SK-N-SH (cell line): ENCODE results near the gene MPST. TPM values are rescaled to one million over a fixed set of nuclear protein-coding genes. Genes with fewer than 3 reads are reported as not detected.
A peak's percentile ranks its signal among the peaks of the same experiment; 100 is the strongest.

Experiments
- CTCF ChIA-PET: fragments of 300-600, 350-600 bp; formaldehyde crosslinking; extraction: SDS; loops from one replicate; lab custom pipeline; 2021; lab: Yijun Ruan, JAX
- POLR2A ChIA-PET: fragments of 350-600 bp; sonication (Branson Sonifier 250); formaldehyde crosslinking; extraction: SDS; loops from one replicate; lab custom pipeline; 2020; ENCODE audit warnings: antibody characterized with exemption, inconsistent platforms; lab: Yijun Ruan, JAX
- DNase-seq: peaks from one replicate; pipeline ENCODE4 v3.0.0; 2012
- H2AFZ ChIP-seq: fragments of 200-600 bp; sonication (generic); 2 replicates; pipeline ENCODE4 v1.8.1; 2016; ENCODE audit warnings: antibody characterized with exemption, mild to moderate bottlenecking, low read depth
- H3F3A ChIP-seq: fragments of 200-600 bp; sonication (generic); replicated peaks from 2 replicates; pipeline ENCODE3; 2016; ENCODE audit warnings: antibody characterized with exemption, mild to moderate bottlenecking; ENCODE audit not compliant: insufficient read depth
- H3K27ac ChIP-seq, 2 experiments: fragments of 200-500 bp in 1 of 2; fragments of 200-600 bp in 1 of 2; sonication (Bioruptor generic) in 1 of 2; sonication (generic), shearing (Covaris generic) in 1 of 2; 2 replicates each; pipeline versions ENCODE4 v1.5.1 to v1.6.1; 2014 to 2016; ENCODE audit warnings: low read depth in 2 of 2, inconsistent platforms in 1 of 2, low read length in 1 of 2, mild to moderate bottlenecking in 1 of 2, mixed read lengths in 1 of 2
- H3K27me3 ChIP-seq: fragments of 200-600 bp; sonication (generic), shearing (Covaris generic); 2 replicates; pipeline ENCODE4 v1.6.1; 2016; ENCODE audit warnings: mixed run types; ENCODE audit not compliant: insufficient read depth
- H3K36me3 ChIP-seq, 2 experiments: fragments of 200-500 bp in 1 of 2; fragments of 200-600 bp in 1 of 2; sonication (Bioruptor generic) in 1 of 2; sonication (generic) in 1 of 2; replicated peaks in 1 of 2; 2 replicates each; pipeline versions ENCODE3 to v1.5.1; 2014 to 2016; ENCODE audit warnings: low read length in 1 of 2, mild to moderate bottlenecking in 1 of 2; ENCODE audit not compliant: insufficient read depth in 2 of 2, control insufficient read depth in 1 of 2
- H3K4me1 ChIP-seq, 2 experiments: fragments of 200-500 bp in 1 of 2; fragments of 200-600 bp in 1 of 2; sonication (Bioruptor generic) in 1 of 2; sonication (generic), shearing (Covaris generic) in 1 of 2; 2 replicates each; pipeline versions ENCODE4 v1.5.1 to v1.6.1; 2014 to 2016; ENCODE audit warnings: low read depth in 1 of 2, low read length in 1 of 2, mixed run types in 1 of 2; ENCODE audit not compliant: insufficient read depth in 2 of 2, control insufficient read depth in 1 of 2
- H3K4me2 ChIP-seq: fragments of 200-600 bp; sonication (generic), shearing (Covaris generic); 2 replicates; pipeline ENCODE4 v1.6.1; 2017; ENCODE audit warnings: mixed run types
- H3K4me3 ChIP-seq, 2 experiments: fragments of 200-500 bp in 1 of 2; fragments of 200-600 bp in 1 of 2; sonication (Bioruptor generic) in 1 of 2; sonication (generic), shearing (Covaris generic) in 1 of 2; 2 replicates each; pipeline versions ENCODE4 v1.5.1 to v1.8.1; 2014 to 2016; ENCODE audit warnings: low read depth in 2 of 2, inconsistent platforms in 1 of 2, low read length in 1 of 2, mild to moderate bottlenecking in 1 of 2, mixed read lengths in 1 of 2, moderate library complexity in 1 of 2
- H3K79me2 ChIP-seq: fragments of 200-600 bp; sonication (generic); 2 replicates; pipeline ENCODE4 v1.8.1; 2017; ENCODE audit warnings: mild to moderate bottlenecking; ENCODE audit not compliant: insufficient read depth
- H3K9ac ChIP-seq: fragments of 200-600 bp; sonication (generic); 2 replicates; pipeline ENCODE4 v1.6.1; 2017; ENCODE audit warnings: mixed run types
- H3K9me2 ChIP-seq: fragments of 200-600 bp; sonication (generic); 2 replicates; pipeline ENCODE4 v1.6.1; 2017; ENCODE audit warnings: mixed run types
- H3K9me3 ChIP-seq: fragments of 200-600 bp; sonication (generic); 2 replicates; pipeline ENCODE4 v1.6.1; 2017; ENCODE audit warnings: mixed run types, mild to moderate bottlenecking, moderate library complexity
- H4K20me1 ChIP-seq: fragments of 200-600 bp; sonication (generic); 2 replicates; pipeline ENCODE4 v1.6.1; 2017; ENCODE audit warnings: mild to moderate bottlenecking, mixed run types; ENCODE audit not compliant: insufficient read depth
- FOSL2 ChIP-seq: IDR thresholded peaks from 2 replicates; pipeline ENCODE4 v1.4.0; 2012; ENCODE audit warnings: low read depth, mild to moderate bottlenecking, moderate library complexity, borderline replicate concordance
- GATA2 ChIP-seq: sonication (generic); formaldehyde crosslinking; IDR thresholded peaks from 2 replicates; pipeline ENCODE4 v1.5.0; 2020; ENCODE audit warnings: mild to moderate bottlenecking, missing genetic modification reagents
- IRF3 ChIP-seq: fragments of 150-350 bp; IDR thresholded peaks from 2 replicates; pipeline ENCODE4 v1.6.1; 2016; ENCODE audit warnings: mild to moderate bottlenecking, low read depth, low read length
- JUND ChIP-seq: IDR thresholded peaks from 2 replicates; pipeline ENCODE4 v1.4.0; 2012
- MEF2A ChIP-seq: IDR thresholded peaks from 2 replicates; pipeline ENCODE4 v1.4.0; 2012; ENCODE audit warnings: low read depth, borderline replicate concordance
- TAF1 ChIP-seq: IDR thresholded peaks from 2 replicates; pipeline ENCODE4 v1.6.1; 2012; ENCODE audit warnings: low read depth, mild to moderate bottlenecking, low read length, moderate library complexity, borderline replicate concordance
- TEAD4 ChIP-seq: IDR thresholded peaks from 2 replicates; pipeline ENCODE4 v1.4.0; 2012; ENCODE audit warnings: mild to moderate bottlenecking, borderline replicate concordance; ENCODE audit not compliant: insufficient read depth
- YY1 ChIP-seq: IDR thresholded peaks from 2 replicates; pipeline ENCODE4 v1.4.0; 2012; ENCODE audit warnings: low read depth, mild to moderate bottlenecking
- whole genome bisulfite sequencing: methylation state at CpG from one replicate; pipeline ENCODE4 v1.1.6; 2017; ENCODE audit warnings: low lambda C conversion rate; 5-methylcytosine and 5-hydroxymethylcytosine counted together
- polyA plus RNA-seq, 3 experiments: library from polyadenylated mRNA; depleted of rRNA; stranded (reverse); fragments of >200 nt; gene quantifications; 2 replicates each; pipeline ENCODE4 v1.2.3, GENCODE V29; 2012
- TF ChIP-seq, protein P1 (sequence below): IDR thresholded peaks from 2 replicates; pipeline ENCODE4 v1.4.0; 2012; ENCODE audit warnings: low read depth, borderline replicate concordance
- TF ChIP-seq, protein P2 (sequence below): IDR thresholded peaks from 2 replicates; pipeline ENCODE4 v1.4.0; 2012; ENCODE audit warnings: low read depth, borderline replicate concordance

The MPST gene
- polyA plus RNA-seq, 1 of the 3 experiments (the other 2 are of a cell fraction), result 60.4 TPM

GRCh38 chr22:37052386-37053309 lies 33.1 kb downstream of the MPST start:
- ChIA-PET CTCF (interaction anchor here (1.0 to 1.6 kb wide), 2 partner anchors 9 to 145 kb away, joined by 3 to 5 read pairs; no protein-coding TSS in a partner anchor), POLR2A (interaction anchor here (0.8 to 1.5 kb wide), 4 partner anchors 10 to 277 kb away, joined by 3 to 4 read pairs (median 3); partner anchors contain the start of gene IFT27)
- DNase-seq, result no peak
- WGBS, result 64% methylated on average over 24 of the region's 25 CpGs
- Histone ChIP-seq H3K4me3 (peak overlapping the region; percentile 84 to 88), H3F3A (no peaks in the 10 kb centered on the region), H3K36me3 (peaks cover 0 to 34% of the 10 kb centered on the region in 2 experiments), H3K79me2 (peaks cover 16% of the 10 kb centered on the region; the same call in 1 of the 2 replicates), H3K27me3 (no peaks in the 10 kb centered on the region), H3K4me2 (peak overlapping the region; percentile 95), H3K27ac (peak overlapping the region in 1 of 2 experiments; percentile 49; a peak in 1 of 4 replicates), H3K4me1 (peaks cover 0 to 10% of the 10 kb centered on the region in 2 experiments; a peak in 1 of 4 replicates), H3K9me3 (no peaks in the 10 kb centered on the region), H3K9me2 (no peaks in the 10 kb centered on the region), H4K20me1 (no peaks in the 10 kb centered on the region), H2AFZ (no peak overlapping the region; the same call in 1 of the 2 replicates), H3K9ac (peak overlapping the region; percentile 79)
- TF ChIP-seq GATA2 (CRISPR knock-in tag) (no peak), IRF3 (no peak), FOSL2 (no peak), TEAD4 (no peak), JUND (no peak), MEF2A (no peak), YY1 (no peak), TAF1 (no peak)
- TF ChIP-seq, protein P1, sequence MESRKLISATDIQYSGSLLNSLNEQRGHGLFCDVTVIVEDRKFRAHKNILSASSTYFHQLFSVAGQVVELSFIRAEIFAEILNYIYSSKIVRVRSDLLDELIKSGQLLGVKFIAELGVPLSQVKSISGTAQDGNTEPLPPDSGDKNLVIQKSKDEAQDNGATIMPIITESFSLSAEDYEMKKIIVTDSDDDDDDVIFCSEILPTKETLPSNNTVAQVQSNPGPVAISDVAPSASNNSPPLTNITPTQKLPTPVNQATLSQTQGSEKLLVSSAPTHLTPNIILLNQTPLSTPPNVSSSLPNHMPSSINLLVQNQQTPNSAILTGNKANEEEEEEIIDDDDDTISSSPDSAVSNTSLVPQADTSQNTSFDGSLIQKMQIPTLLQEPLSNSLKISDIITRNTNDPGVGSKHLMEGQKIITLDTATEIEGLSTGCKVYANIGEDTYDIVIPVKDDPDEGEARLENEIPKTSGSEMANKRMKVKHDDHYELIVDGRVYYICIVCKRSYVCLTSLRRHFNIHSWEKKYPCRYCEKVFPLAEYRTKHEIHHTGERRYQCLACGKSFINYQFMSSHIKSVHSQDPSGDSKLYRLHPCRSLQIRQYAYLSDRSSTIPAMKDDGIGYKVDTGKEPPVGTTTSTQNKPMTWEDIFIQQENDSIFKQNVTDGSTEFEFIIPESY, result no peak
- TF ChIP-seq, protein P2, sequence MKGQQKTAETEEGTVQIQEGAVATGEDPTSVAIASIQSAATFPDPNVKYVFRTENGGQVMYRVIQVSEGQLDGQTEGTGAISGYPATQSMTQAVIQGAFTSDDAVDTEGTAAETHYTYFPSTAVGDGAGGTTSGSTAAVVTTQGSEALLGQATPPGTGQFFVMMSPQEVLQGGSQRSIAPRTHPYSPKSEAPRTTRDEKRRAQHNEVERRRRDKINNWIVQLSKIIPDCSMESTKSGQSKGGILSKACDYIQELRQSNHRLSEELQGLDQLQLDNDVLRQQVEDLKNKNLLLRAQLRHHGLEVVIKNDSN, result no peak
